Esophagus muscularis mucosa (tissue), 4 donors: ENCODE data around the gene EIF4G1.

Source experiments
- EP300 ChIP-seq: sonication (generic); formaldehyde crosslinking; IDR thresholded peaks from one replicate; pipeline ENCODE4 v1.6.1; 2017; ENCODE audit warnings: antibody characterized with exemption
- POLR2A ChIP-seq: fragments of 450-650 bp; IDR thresholded peaks from one replicate; pipeline ENCODE4 v1.6.1; 2017; ENCODE audit warnings: antibody characterized with exemption, moderate library complexity, mild to moderate bottlenecking, low read depth
- POLR2AphosphoS5 ChIP-seq, 2 donors: sonication (generic); formaldehyde crosslinking; IDR thresholded peaks; one replicate each; pipeline ENCODE4 v1.6.1; 2017; ENCODE audit warnings: antibody characterized with exemption in 2 of 2
- TF ChIP-seq, protein P1 (sequence below), 3 experiments: fragments of 200-600 bp in 2 of 3; fragments of 450-650 bp in 1 of 3; sonication (generic) in 2 of 3; IDR thresholded peaks; one replicate each; pipeline ENCODE4 v1.5.1; 2017 to 2019; ENCODE audit warnings: antibody characterized with exemption in 3 of 3, mild to moderate bottlenecking in 2 of 3, moderate library complexity in 1 of 3

DNA sequence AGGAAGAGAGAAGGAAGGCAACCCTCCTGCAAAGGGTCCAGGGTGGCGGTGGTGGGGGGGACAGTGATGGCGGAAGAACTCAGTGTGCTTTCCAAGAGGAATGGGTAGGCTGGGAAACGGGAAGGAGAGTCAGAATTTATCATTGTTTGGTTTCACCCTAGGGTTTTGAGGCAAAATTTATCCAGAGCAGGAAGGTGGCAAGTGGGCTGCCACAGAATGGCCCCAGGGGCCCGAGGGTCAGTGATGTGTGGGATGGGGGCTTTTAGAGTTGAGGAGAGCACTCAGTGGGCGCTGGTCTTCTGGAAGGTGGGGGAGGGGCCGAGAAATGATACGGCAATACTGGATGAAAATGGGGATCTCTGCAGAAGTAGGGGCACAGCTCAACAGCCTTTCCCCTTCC lies 23.6 kb downstream of the EIF4G1 start:
- TF ChIP-seq POLR2A (no peak), EP300 (no peak), POLR2AphosphoS5 (IDR thresholded peaks at IDR 0.05) (no peak)
- TF ChIP-seq, protein P1, sequence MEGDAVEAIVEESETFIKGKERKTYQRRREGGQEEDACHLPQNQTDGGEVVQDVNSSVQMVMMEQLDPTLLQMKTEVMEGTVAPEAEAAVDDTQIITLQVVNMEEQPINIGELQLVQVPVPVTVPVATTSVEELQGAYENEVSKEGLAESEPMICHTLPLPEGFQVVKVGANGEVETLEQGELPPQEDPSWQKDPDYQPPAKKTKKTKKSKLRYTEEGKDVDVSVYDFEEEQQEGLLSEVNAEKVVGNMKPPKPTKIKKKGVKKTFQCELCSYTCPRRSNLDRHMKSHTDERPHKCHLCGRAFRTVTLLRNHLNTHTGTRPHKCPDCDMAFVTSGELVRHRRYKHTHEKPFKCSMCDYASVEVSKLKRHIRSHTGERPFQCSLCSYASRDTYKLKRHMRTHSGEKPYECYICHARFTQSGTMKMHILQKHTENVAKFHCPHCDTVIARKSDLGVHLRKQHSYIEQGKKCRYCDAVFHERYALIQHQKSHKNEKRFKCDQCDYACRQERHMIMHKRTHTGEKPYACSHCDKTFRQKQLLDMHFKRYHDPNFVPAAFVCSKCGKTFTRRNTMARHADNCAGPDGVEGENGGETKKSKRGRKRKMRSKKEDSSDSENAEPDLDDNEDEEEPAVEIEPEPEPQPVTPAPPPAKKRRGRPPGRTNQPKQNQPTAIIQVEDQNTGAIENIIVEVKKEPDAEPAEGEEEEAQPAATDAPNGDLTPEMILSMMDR (IDR thresholded peaks at IDR 0.05), result no peak
